ENCODE measurements around the gene LMX1B.

Gene LMX1B

DNA sequence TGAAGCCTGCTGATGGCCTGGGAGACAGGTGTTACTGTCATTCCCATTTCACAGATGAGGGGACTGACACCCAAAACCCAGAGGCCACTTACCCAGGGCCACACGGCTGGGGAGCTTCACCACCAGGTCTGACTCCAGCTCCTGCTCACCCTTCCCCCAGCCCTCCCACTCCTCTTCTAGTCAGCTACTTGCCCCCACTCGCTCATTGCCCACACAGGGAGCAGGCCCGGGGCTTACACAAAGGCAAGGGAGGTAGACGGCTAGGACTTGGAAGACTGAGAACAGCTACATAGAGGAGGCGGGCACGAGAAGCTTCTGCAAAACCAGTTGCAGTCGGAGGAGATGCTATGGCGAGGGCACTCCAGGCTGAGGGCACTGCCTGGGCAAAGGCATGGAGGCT is 21.3 kb downstream of the LMX1B start:
- H4K8ac ChIP-seq (ENCODE audit: low read depth, low read length), result no peak overlapping the region
- H2AK5ac ChIP-seq (ENCODE audit: low read length), result no peak overlapping the region
- no peaks in the 10 kb centered on the region for H3K4me1 ChIP-seq (ENCODE audit: control insufficient read depth, low read depth, low read length)
- no peak overlapping the region for H3K4me2 ChIP-seq (ENCODE audit: low read length)
- no peaks in the 10 kb centered on the region for H3K79me1 ChIP-seq (ENCODE audit: low read length)
- DNase-seq, result no peak
- WGBS (ENCODE audit: extremely low coverage, insufficient coverage, low lambda C conversion rate), result no CpG with 5 or more reads among the region's 8 CpGs
- H3K79me2 ChIP-seq (ENCODE audit: control insufficient read depth, insufficient read depth, low read length), result no peaks in the 10 kb centered on the region
- no peak overlapping the region for H3K4me3 ChIP-seq (ENCODE audit: low read length)
- no peak overlapping the region for H2BK120ac ChIP-seq (ENCODE audit: low read depth, low read length)
- no peak overlapping the region for H3K9ac ChIP-seq (ENCODE audit: low read length)
- H3K4ac ChIP-seq (ENCODE audit: low read depth, low read length), result no peak overlapping the region
- H3K27ac ChIP-seq (ENCODE audit: low read depth, low read length), result no peak overlapping the region
- no peaks in the 10 kb centered on the region for H3K36me3 ChIP-seq (ENCODE audit: control insufficient read depth, insufficient read depth, low read length)
- H3K27me3 ChIP-seq (ENCODE audit: insufficient read depth, low read length, poor library complexity), result peaks cover 55% of the 10 kb centered on the region
- H2BK5ac ChIP-seq (ENCODE audit: low read length), result no peak overlapping the region
- no peak overlapping the region for H3K23ac ChIP-seq (ENCODE audit: low read length)
- H2BK15ac ChIP-seq (replicated peaks; ENCODE audit: low read depth), result no peak overlapping the region
- no peak overlapping the region for H3K56ac ChIP-seq (ENCODE audit: low read length)
- no peak overlapping the region for H3K18ac ChIP-seq (ENCODE audit: low read length)
- H4K5ac ChIP-seq (ENCODE audit: low read length), result no peak overlapping the region

GRCh38 chr9:126635661-126636439 is 22.1 kb downstream of the LMX1B start:
- Histone ChIP-seq H3K36me3 (ENCODE audit: control insufficient read depth, insufficient read depth, low read length) (no peaks in the 10 kb centered on the region), H3K4me3 (ENCODE audit: low read length) (no peak overlapping the region), H3K27ac (ENCODE audit: low read depth, low read length) (no peak overlapping the region), H3K79me2 (ENCODE audit: control insufficient read depth, insufficient read depth, low read length) (no peaks in the 10 kb centered on the region), H4K8ac (ENCODE audit: low read depth, low read length) (no peak overlapping the region), H3K56ac (ENCODE audit: low read length) (no peak overlapping the region), H4K5ac (ENCODE audit: low read length) (no peak overlapping the region), H3K27me3 (ENCODE audit: insufficient read depth, low read length, poor library complexity) (peaks cover 57% of the 10 kb centered on the region), H3K4ac (ENCODE audit: low read depth, low read length) (no peak overlapping the region), H3K4me2 (ENCODE audit: low read length) (no peak overlapping the region), H2BK120ac (ENCODE audit: low read depth, low read length) (no peak overlapping the region), H2BK5ac (ENCODE audit: low read length) (no peak overlapping the region), H3K23ac (ENCODE audit: low read length) (no peak overlapping the region), H3K18ac (ENCODE audit: low read length) (no peak overlapping the region), H3K9ac (ENCODE audit: low read length) (no peak overlapping the region), H3K79me1 (ENCODE audit: low read length) (no peaks in the 10 kb centered on the region), H3K4me1 (ENCODE audit: control insufficient read depth, low read depth, low read length) (no peaks in the 10 kb centered on the region), H2BK15ac (replicated peaks; ENCODE audit: low read depth) (no peak overlapping the region), H2AK5ac (ENCODE audit: low read length) (no peak overlapping the region)
- DNase-seq, result peak; percentile 46
- WGBS (ENCODE audit: extremely low coverage, insufficient coverage, low lambda C conversion rate), result no CpG with 5 or more reads among the region's 3 CpGs

GRCh38 chr9:126636983-126637798 is 23.5 kb downstream of the LMX1B start:
- no peak overlapping the region for H2BK15ac ChIP-seq (replicated peaks; ENCODE audit: low read depth)
- H2BK5ac ChIP-seq (ENCODE audit: low read length), result no peak overlapping the region
- no peak overlapping the region for H4K5ac ChIP-seq (ENCODE audit: low read length)
- H3K27me3 ChIP-seq (ENCODE audit: insufficient read depth, low read length, poor library complexity), result peaks cover 61% of the 10 kb centered on the region
- no peaks in the 10 kb centered on the region for H3K36me3 ChIP-seq (ENCODE audit: control insufficient read depth, insufficient read depth, low read length)
- H4K8ac ChIP-seq (ENCODE audit: low read depth, low read length), result no peak overlapping the region
- no peak overlapping the region for H3K4ac ChIP-seq (ENCODE audit: low read depth, low read length)
- H3K18ac ChIP-seq (ENCODE audit: low read length), result no peak overlapping the region
- no CpG with 5 or more reads among the region's 17 CpGs for WGBS (ENCODE audit: extremely low coverage, insufficient coverage, low lambda C conversion rate)
- H3K79me1 ChIP-seq (ENCODE audit: low read length), result no peaks in the 10 kb centered on the region
- DNase-seq, result no peak
- no peak overlapping the region for H2AK5ac ChIP-seq (ENCODE audit: low read length)
- H2BK120ac ChIP-seq (ENCODE audit: low read depth, low read length), result no peak overlapping the region
- H3K4me1 ChIP-seq (ENCODE audit: control insufficient read depth, low read depth, low read length), result no peaks in the 10 kb centered on the region
- no peak overlapping the region for H3K27ac ChIP-seq (ENCODE audit: low read depth, low read length)
- H3K4me3 ChIP-seq (ENCODE audit: low read length), result no peak overlapping the region
- H3K79me2 ChIP-seq (ENCODE audit: control insufficient read depth, insufficient read depth, low read length), result no peaks in the 10 kb centered on the region
- H3K56ac ChIP-seq (ENCODE audit: low read length), result no peak overlapping the region
- no peak overlapping the region for H3K23ac ChIP-seq (ENCODE audit: low read length)
- no peak overlapping the region for H3K9ac ChIP-seq (ENCODE audit: low read length)
- H3K4me2 ChIP-seq (ENCODE audit: low read length), result no peak overlapping the region

- Histone ChIP-seq H4K5ac (ENCODE audit: low read length) (no peak overlapping the region), H2BK120ac (ENCODE audit: low read depth, low read length) (no peak overlapping the region), H3K27me3 (ENCODE audit: insufficient read depth, low read length, poor library complexity) (peaks cover 57% of the 10 kb centered on the region), H3K79me1 (ENCODE audit: low read length) (no peaks in the 10 kb centered on the region), H2BK5ac (ENCODE audit: low read length) (no peak overlapping the region), H3K56ac (ENCODE audit: low read length) (no peak overlapping the region), H3K4me3 (ENCODE audit: low read length) (no peak overlapping the region), H3K36me3 (ENCODE audit: control insufficient read depth, insufficient read depth, low read length) (no peaks in the 10 kb centered on the region), H2AK5ac (ENCODE audit: low read length) (no peak overlapping the region), H3K27ac (ENCODE audit: low read depth, low read length) (no peak overlapping the region), H3K79me2 (ENCODE audit: control insufficient read depth, insufficient read depth, low read length) (no peaks in the 10 kb centered on the region), H3K4ac (ENCODE audit: low read depth, low read length) (no peak overlapping the region), H3K23ac (ENCODE audit: low read length) (no peak overlapping the region), H4K8ac (ENCODE audit: low read depth, low read length) (no peak overlapping the region), H2BK15ac (replicated peaks; ENCODE audit: low read depth) (no peak overlapping the region), H3K4me1 (ENCODE audit: control insufficient read depth, low read depth, low read length) (peaks cover 5% of the 10 kb centered on the region), H3K9ac (ENCODE audit: low read length) (no peak overlapping the region), H3K18ac (ENCODE audit: low read length) (no peak overlapping the region), H3K4me2 (ENCODE audit: low read length) (no peak overlapping the region)
- DNase-seq, result peak; percentile 66
- WGBS (ENCODE audit: extremely low coverage, insufficient coverage, low lambda C conversion rate), result no CpG with 5 or more reads among the region's 30 CpGs
Observed at GRCh38 chr9:126638571-126639132, 24.9 kb downstream of the LMX1B start.

DNA sequence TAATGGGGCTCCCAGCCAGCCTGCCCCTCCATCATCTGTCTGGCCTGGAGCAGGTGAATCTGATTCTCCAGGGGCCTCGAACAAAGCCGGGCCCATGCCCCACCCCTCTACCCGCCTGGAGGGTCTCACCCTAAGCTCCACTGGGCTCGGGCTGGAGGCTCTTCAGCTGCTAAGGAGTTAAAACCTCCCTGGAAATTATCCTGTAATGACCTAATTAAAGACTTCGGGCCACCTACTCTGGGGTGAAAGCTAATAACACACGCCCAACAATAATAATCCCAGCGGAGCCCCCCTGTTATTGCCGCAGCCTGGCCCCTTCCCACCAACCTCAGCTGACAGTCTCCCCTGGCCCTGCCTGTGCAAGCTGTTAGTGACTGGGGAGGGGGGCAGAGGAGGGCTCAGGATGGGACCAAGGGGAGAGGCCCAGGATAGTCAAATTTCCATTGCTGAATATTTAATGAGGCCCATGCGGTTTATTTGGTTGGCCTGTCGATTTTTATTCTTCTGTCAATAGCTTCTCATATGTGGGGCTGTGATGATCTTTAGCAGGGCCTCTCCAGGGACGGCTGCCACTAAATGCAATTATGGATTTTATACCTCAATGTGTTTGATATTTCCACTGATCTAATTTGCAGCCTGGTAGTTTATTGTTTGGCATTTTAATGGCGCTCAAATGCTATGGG is 25.7 kb downstream of the LMX1B start:
- no CpG with 5 or more reads among the region's 12 CpGs for WGBS (ENCODE audit: extremely low coverage, insufficient coverage, low lambda C conversion rate)
- Histone ChIP-seq H3K4me1 (ENCODE audit: control insufficient read depth, low read depth, low read length) (peaks cover 5% of the 10 kb centered on the region), H3K4ac (ENCODE audit: low read depth, low read length) (no peak overlapping the region), H3K56ac (ENCODE audit: low read length) (no peak overlapping the region), H3K4me2 (ENCODE audit: low read length) (no peak overlapping the region), H2BK5ac (ENCODE audit: low read length) (no peak overlapping the region), H3K4me3 (ENCODE audit: low read length) (no peak overlapping the region), H2BK15ac (replicated peaks; ENCODE audit: low read depth) (no peak overlapping the region), H3K27me3 (ENCODE audit: insufficient read depth, low read length, poor library complexity) (peaks cover 57% of the 10 kb centered on the region), H3K36me3 (ENCODE audit: control insufficient read depth, insufficient read depth, low read length) (no peaks in the 10 kb centered on the region), H3K18ac (ENCODE audit: low read length) (no peak overlapping the region), H3K79me2 (ENCODE audit: control insufficient read depth, insufficient read depth, low read length) (no peaks in the 10 kb centered on the region), H4K5ac (ENCODE audit: low read length) (no peak overlapping the region), H3K23ac (ENCODE audit: low read length) (no peak overlapping the region), H4K8ac (ENCODE audit: low read depth, low read length) (no peak overlapping the region), H2AK5ac (ENCODE audit: low read length) (no peak overlapping the region), H3K27ac (ENCODE audit: low read depth, low read length) (no peak overlapping the region), H2BK120ac (ENCODE audit: low read depth, low read length) (no peak overlapping the region), H3K9ac (ENCODE audit: low read length) (no peak overlapping the region), H3K79me1 (ENCODE audit: low read length) (no peaks in the 10 kb centered on the region)
- no peak for DNase-seq
